Measurements from ENCODE around the gene POLR2E.

The POLR2E gene

GRCh38 chr19:1063909-1064660, 31.1 kb downstream of the POLR2E start:
- no peak for DNase-seq

- DNase-seq: no peak
Measured at GRCh38 chr19:1063030-1063908, 31.9 kb downstream of the POLR2E start.

GRCh38 chr19:1062387-1063029, 32.7 kb downstream of the POLR2E start:
- DNase-seq: no peak

GRCh38 chr19:1061987-1062386, 33.2 kb downstream of the POLR2E start:
- DNase-seq: no peak

- no peak for DNase-seq
Measured at GRCh38 chr19:1060689-1061088, 34.5 kb downstream of the POLR2E start.

GRCh38 chr19:1058112-1058511, 37.1 kb downstream of the POLR2E start:
- no peak for DNase-seq

GRCh38 chr19:1057176-1057855, 37.9 kb downstream of the POLR2E start:
- DNase-seq: no peak

GRCh38 chr19:1055886-1056620, 39.1 kb downstream of the POLR2E start:
- DNase-seq: no peak

- no peak for DNase-seq
Measured at GRCh38 chr19:1055028-1055425, 40.1 kb downstream of the POLR2E start.

- DNase-seq: no peak
Measured at GRCh38 chr19:1054102-1055027, 40.8 kb downstream of the POLR2E start.

- DNase-seq: no peak
Measured at GRCh38 chr19:1053176-1054101, 41.7 kb downstream of the POLR2E start.

GRCh38 chr19:1052349-1052975, 42.7 kb downstream of the POLR2E start:
- DNase-seq: no peak

GRCh38 chr19:1051791-1052190, 43.4 kb downstream of the POLR2E start:
- no peak for DNase-seq

GRCh38 chr19:1050989-1051788, 44.0 kb downstream of the POLR2E start:
- no peak for DNase-seq

- no peak for DNase-seq
Measured at GRCh38 chr19:1049800-1050199, 45.4 kb downstream of the POLR2E start.

GRCh38 chr19:1049106-1049505, 46.1 kb downstream of the POLR2E start:
- DNase-seq: no peak

- no peak for DNase-seq
Measured at GRCh38 chr19:1047696-1048147, 47.5 kb downstream of the POLR2E start.

Data from C1 segment of cervical spinal cord (tissue), 14 donors.